Cardiac septum (tissue), 1 donor: ENCODE data around the gene ITGBL1. TPM values are rescaled to one million over a fixed set of nuclear protein-coding genes. Genes with fewer than 3 reads are reported as not detected.

Experiments used
- DNase-seq: peaks from one replicate; pipeline ENCODE4 v3.0.0-alpha.2; 2020; ENCODE audit warnings: low spot score
- intact Hi-C: fragments of 100-400 bp; cut with DNase I; formaldehyde crosslinking; loops from one replicate; pipeline ENCODE4 v1.14.0; 2022
- total RNA-seq: library from RNA; stranded (reverse); fragmentation: NEBNext Ultra II Directional; extraction: Animal tissue kit (Norgen Biotek cat#: 25700); gene quantifications from one replicate; pipeline ENCODE4 v1.2.1, GENCODE V29; 2021
- donor health status: DM: no; HTN: no; CAD: no.

Gene ITGBL1
- total RNA-seq, 1 donor from 2014 or later = 9.2 TPM

GRCh38 chr13:101611491-101612475 lies 159.3 kb downstream of the ITGBL1 start:
- intact Hi-C loops = no loop called here
- DNase-seq = no peak

GRCh38 chr13:101612735-101613134 lies 160.3 kb downstream of the ITGBL1 start:
- intact Hi-C loops = no loop called here
- no peak for DNase-seq

- no peak for DNase-seq
- intact Hi-C loops = no loop called here
These were observed 162.0 kb downstream of the ITGBL1 start for GRCh38 chr13:101614491-101614890.

- intact Hi-C loops = no loop called here
- no peak for DNase-seq
These were observed 166.1 kb downstream of the ITGBL1 start for GRCh38 chr13:101618440-101619187.

DNA sequence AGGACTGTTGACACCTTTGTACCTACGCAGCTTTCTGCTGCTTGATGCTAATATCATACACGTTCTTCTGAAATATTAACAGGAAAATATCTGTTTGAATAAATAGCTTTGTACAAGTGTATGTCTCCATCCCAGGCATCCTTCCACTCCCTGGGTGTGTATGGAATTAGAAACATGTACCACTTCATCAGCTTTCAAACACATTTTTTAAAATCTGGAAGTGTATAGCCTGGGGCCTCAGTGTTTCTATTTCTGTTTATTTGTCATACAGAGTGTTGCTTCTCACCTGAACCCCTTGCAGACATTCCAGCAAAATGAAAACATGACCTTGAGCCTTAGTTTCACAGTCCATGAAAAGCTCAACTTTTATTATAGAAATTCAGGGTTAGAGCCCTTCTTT lies 168.6 kb downstream of the ITGBL1 start:
- DNase-seq = no peak
- intact Hi-C loops = loop anchor here (10.0 kb wide), 1 partner anchor 96 kb away; no protein-coding TSS in a partner anchor

DNA sequence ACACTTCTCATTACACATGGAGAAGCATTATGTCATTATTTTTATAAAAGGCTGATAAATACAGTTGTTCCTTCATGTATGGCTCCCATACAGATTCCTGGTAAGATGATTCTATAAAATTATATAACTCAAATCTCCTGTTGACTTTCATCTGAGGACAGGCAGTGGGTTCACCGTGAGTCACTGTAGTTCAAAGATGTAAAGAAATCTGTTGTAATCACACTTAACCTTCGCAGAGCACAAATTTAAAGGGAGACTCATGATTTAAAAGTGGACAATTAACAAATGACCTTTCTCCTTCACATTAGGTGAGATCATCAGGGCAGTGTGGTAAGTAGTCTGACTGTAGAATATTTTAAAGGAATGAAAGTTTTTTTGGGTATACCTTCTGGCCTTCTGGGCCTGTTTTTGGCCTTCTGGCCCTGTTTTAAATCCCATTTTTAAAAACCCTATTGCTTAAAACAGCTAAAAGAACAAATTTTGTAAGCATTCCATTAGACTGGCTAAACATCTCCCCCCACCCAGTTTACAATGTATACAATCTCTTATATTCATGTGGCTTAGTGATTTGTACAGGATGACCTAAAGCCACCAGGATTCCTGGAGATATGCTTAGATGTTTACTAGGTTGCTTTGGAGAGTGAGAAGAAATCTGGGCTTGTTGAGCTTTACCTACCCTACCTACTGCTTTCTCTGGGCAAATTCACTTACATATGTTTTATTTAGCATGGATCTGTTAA lies 171.2 kb downstream of the ITGBL1 start:
- DNase-seq = no peak
- intact Hi-C loops = loop anchor here (10.0 kb wide), 1 partner anchor 99 kb away; no protein-coding TSS in a partner anchor

- DNase-seq = no peak
- intact Hi-C loops = loop anchor here (10.0 kb wide), 1 partner anchor 100 kb away; no protein-coding TSS in a partner anchor
These were observed 171.9 kb downstream of the ITGBL1 start for GRCh38 chr13:101624210-101624922.

DNA sequence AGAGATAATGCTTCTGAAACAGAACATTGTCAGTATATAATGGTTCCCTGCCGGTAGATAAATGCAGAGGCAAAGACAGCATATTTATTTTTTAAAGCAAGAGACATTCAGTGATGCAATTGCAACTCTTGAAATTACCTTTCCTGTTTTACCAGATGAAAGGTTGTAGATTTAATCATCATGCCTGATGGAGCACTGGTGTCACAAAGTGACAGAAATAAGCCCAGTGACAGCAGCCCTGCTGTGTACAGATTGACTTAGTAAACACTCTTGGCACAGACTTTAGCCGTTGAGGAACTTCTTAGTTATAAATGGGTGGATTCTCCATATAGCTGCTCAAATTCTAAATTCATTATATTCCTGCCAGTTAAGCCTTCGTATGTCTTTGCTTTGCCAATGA lies 172.5 kb downstream of the ITGBL1 start:
- DNase-seq = no peak
- intact Hi-C loops = loop anchor here (10.0 kb wide), 1 partner anchor 100 kb away; no protein-coding TSS in a partner anchor

DNA sequence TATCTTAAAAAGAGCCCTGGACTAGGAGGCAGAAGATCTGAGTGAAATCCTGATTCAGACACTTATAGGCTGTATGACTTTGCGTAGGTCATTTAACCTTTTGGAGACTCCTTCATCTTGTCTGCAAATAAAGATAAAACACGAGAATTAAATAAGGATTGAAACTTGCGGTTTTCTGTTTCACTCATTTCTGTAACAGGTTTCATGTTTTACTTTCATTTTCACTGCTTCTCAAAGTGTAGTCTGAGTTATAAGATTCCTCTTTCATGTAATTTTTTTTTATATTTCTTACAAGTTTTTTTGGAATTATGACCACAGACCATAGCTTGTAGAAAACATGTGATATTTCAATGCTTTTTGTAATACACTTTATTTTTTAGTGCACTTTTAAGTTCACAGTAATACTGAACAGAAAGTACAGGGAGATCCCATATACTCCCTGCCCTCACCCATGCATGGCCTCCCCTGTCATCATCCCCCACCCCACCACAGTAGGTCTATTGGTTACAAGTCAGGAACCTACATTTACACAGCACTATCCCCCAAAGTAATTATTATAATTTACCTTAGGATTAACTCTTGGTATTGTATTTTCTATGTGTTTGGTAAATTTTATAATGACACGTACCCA lies 174.6 kb downstream of the ITGBL1 start:
- intact Hi-C loops = loop anchor here (10.0 kb wide), 1 partner anchor 102 kb away; no protein-coding TSS in a partner anchor
- DNase-seq = no peak

DNA sequence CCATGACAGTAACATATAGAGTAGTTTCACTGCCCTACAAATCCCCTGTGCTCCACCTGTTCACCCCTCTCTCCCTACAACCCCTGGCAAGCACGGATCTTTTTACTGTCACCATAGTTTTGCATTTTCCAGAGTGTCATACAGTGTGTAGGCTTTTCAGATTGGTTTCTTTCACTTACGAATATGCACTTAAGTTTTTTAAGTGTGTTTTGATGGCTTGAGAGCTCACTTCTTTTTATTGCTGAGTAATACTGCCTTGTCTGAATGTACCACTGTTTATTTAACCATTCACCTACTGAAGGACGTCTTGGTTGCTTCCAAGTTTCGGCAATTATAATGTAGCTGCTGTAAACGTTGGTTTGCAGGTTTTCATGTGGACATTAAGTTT lies 175.1 kb downstream of the ITGBL1 start:
- intact Hi-C loops = loop anchor here (10.0 kb wide), 1 partner anchor 103 kb away; no protein-coding TSS in a partner anchor
- DNase-seq = no peak

DNA sequence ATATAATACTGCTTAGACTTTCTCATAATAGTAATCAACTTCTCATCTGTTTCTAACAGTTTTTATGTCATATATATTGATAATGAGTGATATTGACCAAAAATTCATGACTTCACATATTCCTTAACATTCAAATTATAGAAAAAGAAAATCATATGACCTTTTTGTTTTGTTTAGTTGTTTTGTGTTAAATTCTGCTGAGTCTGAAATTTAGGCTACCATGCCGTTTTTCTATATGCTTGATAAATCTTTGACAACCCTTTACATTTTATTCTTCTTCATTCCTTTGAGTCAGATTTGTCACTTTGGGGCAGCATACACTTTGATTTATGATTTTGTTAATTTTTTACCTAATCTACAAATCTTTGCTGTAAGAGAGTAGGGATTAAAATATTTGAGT lies 176.4 kb downstream of the ITGBL1 start:
- intact Hi-C loops = loop anchor here (10.0 kb wide), 1 partner anchor 104 kb away; no protein-coding TSS in a partner anchor
- no peak for DNase-seq

- no peak for DNase-seq
- intact Hi-C loops = no loop called here
These were observed 178.9 kb downstream of the ITGBL1 start for GRCh38 chr13:101631395-101631794.

DNA sequence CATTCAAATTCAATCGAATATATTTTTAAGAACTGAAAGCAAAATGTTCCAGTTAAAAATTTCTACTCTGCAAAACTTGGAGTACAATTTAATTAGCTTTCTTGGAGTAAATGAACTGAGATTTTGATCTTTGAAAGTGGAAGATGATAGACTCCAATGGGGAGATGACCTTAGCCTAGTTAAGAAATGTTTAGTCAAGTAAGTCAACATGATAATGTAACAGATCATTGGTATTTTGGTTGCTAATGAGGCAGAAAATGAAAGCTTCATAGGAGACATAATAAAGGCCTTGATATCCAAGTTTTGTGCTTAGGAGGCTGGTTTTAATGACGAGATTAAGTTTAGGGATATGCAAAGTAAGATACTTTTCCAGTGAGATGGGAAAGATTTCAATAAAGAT lies 181.7 kb downstream of the ITGBL1 start:
- intact Hi-C loops = no loop called here

DNA sequence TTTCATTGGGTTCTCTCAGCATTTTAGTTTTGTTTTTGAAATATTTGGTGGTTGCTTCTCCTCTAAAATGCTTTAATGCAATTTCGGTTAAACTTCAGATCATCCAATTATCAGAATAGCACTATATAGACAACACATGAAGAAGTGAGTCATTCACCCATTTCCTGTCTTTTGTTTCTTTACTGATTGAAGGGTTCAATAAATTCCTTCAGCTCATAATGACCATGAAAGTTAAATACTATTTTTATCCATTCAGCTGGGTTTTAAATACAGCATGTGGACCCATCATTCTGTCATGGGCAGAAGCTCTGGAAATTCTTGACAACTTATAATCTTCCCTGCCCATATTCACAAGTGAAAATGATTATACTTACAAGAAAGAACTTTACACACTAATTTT lies 187.2 kb downstream of the ITGBL1 start:
- intact Hi-C loops = no loop called here
- DNase-seq = no peak

More for the DNA sequence above, 181.7 kb downstream of the ITGBL1 start:
- DNase-seq = no peak

DNA sequence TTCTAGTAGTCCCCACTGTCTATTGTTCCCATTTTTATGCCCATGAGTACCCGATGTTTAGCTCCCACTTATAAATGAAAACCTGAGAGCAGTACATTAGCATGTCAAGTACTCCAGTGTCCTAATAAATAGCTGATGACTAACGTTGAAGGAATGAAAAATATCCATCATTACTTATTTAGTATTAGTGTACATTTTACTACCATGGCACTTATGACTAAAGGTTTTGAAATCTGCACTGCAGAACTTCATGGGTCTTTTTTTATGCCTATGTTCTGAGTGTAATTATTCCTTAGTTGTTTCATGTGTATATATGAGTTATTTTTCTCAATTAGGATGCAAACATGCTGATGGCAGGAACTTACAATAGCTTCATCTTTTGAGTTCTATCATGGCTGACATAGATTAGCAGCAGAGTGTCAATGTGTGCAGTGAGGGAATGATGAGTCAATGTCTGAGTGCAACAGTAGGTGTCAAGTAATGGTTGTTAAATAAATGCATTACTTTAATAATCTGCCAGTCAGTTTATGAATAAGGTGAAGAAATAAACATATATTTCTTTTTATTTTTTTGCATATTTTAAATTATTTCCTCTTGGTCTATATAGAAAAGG lies 188.4 kb downstream of the ITGBL1 start:
- intact Hi-C loops = no loop called here
- no peak for DNase-seq

DNA sequence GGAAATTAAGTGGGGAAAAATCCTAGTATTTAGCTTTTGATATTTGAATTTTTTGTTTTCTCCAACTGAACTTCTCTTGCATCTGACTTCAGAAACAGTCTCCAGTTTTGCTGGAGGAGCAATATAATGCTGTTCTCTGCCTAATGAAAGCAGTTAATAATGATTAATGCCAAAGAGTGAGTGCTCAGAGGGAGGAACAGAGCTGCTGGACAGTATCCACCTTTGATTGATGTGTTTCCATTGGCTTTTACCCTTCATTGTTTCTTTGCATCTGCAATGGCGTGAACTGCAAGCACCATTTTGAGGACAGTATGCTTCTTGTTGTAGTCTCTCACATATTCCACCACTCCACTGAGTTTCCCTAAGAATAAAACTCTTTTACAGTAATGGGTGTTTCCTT lies 193.4 kb downstream of the ITGBL1 start:
- intact Hi-C loops = no loop called here
- no peak for DNase-seq

DNA sequence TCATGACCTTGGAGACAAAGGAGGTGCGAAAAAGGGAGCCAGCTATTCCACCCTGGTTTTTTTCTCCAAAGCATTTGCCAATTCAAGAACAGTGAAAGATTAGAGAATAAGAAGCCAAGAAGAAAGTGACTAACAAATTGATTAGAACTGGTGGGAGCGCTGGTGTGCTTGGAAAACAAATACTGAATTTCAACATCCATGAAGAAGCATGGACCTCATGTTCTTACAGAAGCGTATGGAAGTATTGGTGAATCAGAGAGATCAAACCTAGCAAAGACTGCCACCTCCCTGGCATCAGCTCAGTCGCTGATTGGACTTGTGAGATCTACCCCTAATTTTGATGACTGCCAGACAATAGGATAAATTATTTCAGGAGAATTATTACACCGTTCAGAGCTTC lies 195.3 kb downstream of the ITGBL1 start:
- intact Hi-C loops = no loop called here
- no peak for DNase-seq
